DMS 273 (cell line): ENCODE data around the gene CCDC107.
A peak's percentile ranks its signal among the peaks of the same experiment; 100 is the strongest.

Experiments used
- DNase-seq: peaks from one replicate; lab custom pipeline; 2025; ENCODE audit not compliant: unreplicated experiment; lab: John Stamatoyannopoulos, UW

The CCDC107 gene

DNA sequence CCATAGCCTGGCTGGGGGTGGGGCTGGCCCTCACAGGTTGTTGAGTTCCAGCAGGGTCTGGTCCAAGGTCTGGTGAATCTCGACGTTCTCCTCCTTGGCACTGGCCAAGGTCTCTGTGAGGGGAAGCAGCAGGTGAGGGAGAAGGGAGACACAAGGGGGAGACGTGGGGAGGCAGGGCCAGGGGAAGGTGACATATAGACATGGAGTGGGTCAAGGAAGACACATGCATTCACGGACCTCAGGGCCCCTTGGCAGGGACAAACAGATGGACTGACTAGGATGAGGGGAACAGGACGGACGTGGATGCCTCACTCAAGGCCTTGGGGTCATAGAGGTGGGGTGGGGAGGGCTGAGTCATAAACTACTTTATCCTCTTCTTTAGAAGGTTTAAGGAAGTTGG lies 24.0 kb downstream of the CCDC107 start:
- no peak for DNase-seq

GRCh38 chr9:35682520-35683315 lies 24.6 kb downstream of the CCDC107 start:
- no peak for DNase-seq

GRCh38 chr9:35683323-35683722 lies 25.2 kb downstream of the CCDC107 start:
- DNase-seq: no peak

GRCh38 chr9:35684921-35685320 lies 26.8 kb downstream of the CCDC107 start:
- no peak for DNase-seq

DNA sequence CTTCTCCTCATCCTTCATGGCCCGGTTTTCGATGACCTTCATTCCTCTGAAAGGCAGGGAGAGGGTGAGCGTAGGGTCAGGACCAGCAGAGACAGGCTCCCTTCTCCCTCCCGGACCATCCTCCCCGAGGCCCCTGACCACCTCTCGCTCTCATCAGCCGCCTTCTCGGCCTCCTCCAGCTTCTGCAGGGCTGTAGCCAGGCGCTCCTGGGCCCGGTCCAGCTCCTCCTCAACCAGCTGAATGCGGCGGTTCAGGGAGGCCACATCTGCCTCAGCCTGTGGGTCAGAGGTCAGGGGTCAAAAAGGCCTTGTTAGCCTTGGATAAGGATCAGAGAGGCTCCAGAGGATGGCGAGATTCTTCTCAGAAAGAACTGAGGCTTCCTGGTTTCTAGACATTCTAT lies 27.4 kb downstream of the CCDC107 start:
- DNase-seq: no peak

DNA sequence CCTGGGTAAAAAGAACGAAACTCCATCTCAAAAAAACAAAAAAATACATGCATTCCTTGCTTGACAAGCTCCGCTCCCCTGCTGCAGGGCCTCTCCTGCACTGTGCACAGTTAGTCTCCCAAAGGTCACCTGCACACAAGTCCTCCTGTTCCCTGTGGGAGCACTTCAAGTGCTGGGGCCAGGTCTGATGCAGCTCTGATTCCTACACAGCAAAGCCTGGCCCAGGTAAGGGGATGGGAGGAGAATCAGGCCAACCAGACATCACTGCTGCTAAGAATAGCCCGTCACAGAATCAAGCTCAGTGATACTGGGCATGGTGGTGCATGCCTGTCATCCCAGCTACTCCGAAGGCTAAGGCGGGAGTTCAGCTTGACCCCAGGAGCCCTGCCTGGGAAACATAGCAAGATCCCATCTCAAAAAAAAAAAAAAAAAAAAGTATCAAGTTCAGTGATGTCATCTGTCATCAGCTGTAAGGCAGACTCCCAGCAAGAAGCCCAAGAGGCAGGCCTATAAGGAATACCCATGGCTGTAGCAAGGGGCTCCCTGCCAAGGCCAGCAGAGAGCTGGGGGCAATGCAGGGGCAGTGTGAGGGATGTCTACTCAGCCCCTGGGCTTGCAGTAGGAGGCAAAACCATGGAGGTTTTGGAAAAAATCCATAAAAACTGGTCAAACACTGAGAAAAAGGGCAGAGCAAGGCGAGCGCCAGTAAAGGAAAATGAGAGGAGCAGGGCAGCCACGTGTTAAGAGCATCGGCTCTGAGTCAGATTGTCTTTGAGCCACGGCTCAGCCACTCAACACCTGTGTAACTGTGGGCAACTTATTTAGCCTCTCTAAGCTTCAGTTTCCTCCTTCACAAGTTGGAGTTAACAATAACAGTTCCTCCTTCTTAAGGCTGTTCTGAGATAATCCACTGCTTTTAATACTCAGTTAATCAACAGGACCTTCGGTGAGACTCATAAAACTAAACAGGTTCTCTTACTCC lies 28.4 kb downstream of the CCDC107 start:
- no peak for DNase-seq

DNA sequence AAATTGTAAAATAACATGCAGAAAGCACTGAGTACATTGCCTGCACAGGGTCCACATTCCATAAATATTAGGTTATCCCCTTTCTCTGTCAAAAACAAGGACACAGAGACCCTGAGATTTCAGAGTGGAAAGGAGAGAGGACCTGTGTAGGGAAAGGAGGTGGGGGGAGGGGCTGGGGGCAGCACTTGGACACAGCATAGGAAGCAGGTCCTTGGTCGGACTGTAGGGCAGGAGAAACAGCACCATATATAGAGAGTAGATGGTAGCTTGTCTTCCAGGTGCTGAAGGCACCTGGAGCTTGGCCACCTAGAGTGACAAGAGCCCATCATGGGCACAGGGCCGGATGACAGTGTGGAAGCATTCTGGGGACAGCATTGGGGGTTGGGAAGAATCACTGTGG lies 29.2 kb downstream of the CCDC107 start:
- no peak for DNase-seq

DNA sequence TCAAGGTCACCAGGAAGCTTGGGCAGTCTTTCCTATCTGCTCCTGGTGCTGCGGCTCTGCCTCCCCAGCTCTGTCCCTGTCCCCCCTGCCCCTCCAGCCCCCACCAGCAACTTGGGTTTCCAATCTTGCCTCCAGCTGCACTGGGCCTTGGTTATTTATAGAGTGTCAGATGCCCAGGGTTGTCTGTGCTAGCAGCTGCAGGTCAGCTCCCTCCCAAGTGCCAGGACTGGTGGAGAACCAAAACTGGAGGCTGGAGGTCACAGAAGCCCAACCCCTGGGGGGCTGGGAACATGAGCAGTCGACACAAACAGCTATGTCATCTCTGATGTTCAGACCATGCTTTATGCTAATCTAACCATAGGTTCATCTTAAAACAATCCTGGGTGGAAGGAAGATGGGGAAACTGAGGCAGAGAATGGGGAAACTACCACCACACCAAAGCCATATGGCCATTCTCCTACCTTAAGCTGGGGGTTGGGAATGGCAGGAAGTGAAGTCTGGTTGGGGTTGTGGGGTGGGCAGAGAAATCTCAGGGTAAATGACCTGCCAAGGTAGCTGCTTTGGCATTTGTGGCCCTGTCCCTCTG lies 30.0 kb downstream of the CCDC107 start:
- DNase-seq: no peak

DNA sequence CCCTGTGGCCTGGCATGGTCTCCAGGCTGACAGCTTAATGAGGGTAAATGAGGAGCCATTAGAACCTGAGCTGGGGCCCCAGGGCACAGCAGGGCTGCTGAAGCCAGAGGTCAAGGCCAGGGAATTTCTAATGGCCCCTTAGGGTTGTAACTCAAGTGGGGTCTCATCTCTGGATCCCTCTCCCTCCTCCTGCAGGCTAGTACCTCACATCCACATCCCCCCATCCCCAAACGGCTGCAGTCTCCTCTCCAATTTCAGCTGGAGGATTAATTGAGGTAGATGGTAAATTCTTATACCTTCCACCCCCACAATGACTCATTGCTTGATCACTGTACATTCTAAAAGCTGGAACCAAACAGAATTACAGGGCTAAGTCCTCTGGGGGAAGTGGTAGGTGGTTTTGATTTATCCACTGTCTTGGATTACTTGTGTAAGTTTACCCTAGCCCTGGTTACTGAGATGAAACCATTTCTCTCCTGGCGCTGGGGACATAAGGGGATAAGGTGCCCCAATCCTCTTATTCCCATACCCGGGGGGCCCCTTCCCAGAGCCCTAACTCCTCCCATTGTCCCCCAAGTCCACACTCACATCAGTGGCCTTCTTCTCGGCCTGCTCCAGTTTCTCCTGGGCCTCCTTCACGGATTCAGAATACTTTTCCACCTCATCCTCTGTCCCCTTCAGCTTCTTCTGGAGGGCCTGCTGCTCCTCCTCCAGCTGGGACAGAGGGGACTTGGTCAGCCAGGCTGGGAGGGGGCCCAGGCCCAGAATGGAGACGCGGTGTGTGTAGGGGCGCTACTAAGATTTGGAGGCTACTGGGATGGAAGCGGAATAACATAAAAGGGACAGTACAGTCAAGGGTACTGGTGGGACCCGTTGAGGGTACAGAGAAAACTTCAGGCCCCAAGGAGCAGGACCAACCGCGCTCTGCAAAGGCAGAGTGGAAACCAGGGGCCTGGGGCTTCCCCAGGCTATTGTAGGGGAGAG lies 30.8 kb downstream of the CCDC107 start:
- DNase-seq: peak; percentile 40

GRCh38 chr9:35689542-35690293 lies 31.6 kb downstream of the CCDC107 start, which contains the start of gene TPM2:
TPM2 (minus strand) TSS chr9:35689925; CDS start chr9:35689817, 108 bp downstream.
- no peak for DNase-seq

GRCh38 chr9:35690294-35690613 lies 32.2 kb downstream of the CCDC107 start:
- no peak for DNase-seq

- peak; percentile 73 for DNase-seq
Measured at GRCh38 chr9:35690614-35691333, 32.7 kb downstream of the CCDC107 start.

DNA sequence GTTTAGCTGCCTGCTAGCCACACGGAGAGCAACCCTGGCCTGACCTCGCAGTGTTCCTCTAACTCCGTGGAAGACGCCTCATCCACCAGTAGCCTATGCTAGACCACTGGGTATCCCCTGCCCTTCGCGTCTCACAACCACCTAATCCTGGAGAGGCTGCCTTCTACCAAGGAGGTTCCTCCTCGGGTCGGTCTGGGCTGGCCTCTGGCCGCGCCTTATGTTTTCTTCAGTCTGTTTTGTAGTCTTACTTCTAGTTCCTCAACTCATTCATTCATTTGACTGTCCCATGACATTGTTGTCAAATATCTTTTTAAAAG lies 33.2 kb downstream of the CCDC107 start:
- no peak for DNase-seq

DNA sequence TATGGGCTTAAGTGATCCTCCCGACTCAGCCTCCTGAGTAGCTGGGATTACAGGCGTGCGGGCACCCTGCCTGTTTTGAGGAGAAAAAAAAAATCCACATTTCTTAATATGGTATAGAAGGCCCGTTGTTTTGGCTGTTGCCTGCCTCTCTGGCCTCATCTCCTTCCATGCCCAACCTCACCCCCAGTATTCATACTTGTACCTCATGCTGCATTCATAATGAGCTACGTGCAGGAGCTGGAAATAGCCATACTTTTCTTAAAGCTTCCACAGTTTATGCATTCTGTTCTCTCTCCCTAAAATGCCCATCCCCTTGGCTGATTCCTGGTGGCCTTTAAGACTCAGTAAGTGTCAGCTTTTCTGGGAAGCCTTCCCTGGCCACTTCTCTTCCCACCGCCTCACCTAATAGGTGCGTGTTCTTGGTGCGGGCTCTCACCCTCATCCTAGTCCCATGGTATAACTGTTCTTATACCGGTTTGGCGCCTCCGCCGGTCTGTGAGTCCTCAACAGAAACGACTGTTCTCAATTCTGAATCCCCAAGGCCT lies 33.7 kb downstream of the CCDC107 start:
- no peak for DNase-seq

DNA sequence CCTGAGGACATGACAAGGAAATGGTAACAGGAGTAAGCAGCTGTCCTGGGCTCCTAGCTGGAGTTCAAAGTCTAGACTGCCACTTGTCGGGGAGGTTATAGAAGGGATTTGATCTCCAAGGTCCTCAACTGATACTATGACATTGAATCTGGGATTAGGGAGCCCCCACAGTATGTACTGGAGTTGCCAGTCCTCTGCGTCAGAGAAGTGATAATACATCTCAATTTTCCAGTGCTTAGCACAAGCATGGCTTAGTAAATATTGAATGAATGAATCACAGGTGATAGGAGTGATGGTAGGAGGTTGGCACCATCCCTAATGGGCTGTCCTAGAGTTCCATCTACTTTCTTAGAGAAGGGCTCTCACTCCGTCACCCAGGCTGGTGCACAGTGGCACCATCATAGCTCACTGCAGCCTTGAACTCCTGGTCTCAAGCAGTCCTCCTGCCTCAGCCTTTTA lies 37.9 kb downstream of the CCDC107 start:
- DNase-seq: no peak

GRCh38 chr9:35696520-35697215 lies 38.6 kb downstream of the CCDC107 start:
- DNase-seq: peak; percentile 62

GRCh38 chr9:35697486-35697885 lies 39.4 kb downstream of the CCDC107 start:
- no peak for DNase-seq

DNA sequence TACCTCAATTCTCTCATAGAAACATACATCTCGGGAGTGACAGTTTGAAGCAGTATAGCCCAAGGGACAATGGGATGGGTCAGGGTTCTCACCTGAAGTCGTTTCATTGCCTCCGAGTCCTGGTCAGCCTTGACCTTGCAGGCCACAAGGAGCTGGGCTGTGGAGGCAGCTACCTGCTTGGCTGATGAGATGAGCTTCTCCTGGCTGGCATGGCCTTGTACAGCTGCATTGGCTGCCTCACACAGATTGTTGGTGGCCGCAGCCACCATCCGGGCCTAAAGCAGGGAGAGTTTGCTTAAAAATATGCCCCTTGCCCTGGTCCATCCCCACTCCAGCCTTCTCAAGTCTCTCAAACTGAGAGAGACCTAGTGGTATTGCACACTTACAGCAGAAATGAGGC lies 40.1 kb downstream of the CCDC107 start:
- no peak for DNase-seq
